H1 (cell line): ENCODE results near the gene ENTPD8. TPM values are rescaled to one million over a fixed set of nuclear protein-coding genes. Genes with fewer than 3 reads are reported as not detected.

ENCODE experiments used
- CTCF ChIA-PET: fragments of 300-600 bp; sonication (Branson Sonifier 250); formaldehyde crosslinking; loops from one replicate; lab custom pipeline; 2021; ENCODE audit not compliant: partially characterized antibody; lab: Charles Lee
- POLR2A ChIA-PET: fragments of 300-600 bp; sonication (Branson Sonifier 250); formaldehyde crosslinking; loops from one replicate; lab custom pipeline; 2021; ENCODE audit warnings: inconsistent platforms; ENCODE audit not compliant: partially characterized antibody; lab: Charles Lee
- DNase-seq, 2 experiments: peaks; one replicate each; pipeline versions ENCODE4 v3.0.0 to v3.0.0-alpha.2; 2010 to 2022; ENCODE audit warnings: low spot score in 2 of 2, low read depth in 1 of 2, mixed read lengths in 1 of 2
- FAIRE-seq: peaks from 2 replicates; lab custom pipeline; 2011; peaks lifted over from hg19 to GRCh38; lab: Jason Lieb, UNC
- H2AFZ ChIP-seq: 2 replicates; pipeline ENCODE4 v1.8.1; 2012; ENCODE audit warnings: low read length, inconsistent platforms
- H2AK5ac ChIP-seq: 2 replicates; pipeline ENCODE4 v1.6.1; 2013; ENCODE audit warnings: low read depth, low read length
- H2BK120ac ChIP-seq: replicated peaks from 2 replicates; pipeline ENCODE3; 2013; ENCODE audit warnings: low read depth, low read length, inconsistent platforms
- H2BK12ac ChIP-seq: 2 replicates; pipeline ENCODE4 v1.6.1; 2013; ENCODE audit warnings: low read depth, low read length
- H2BK15ac ChIP-seq: 2 replicates; pipeline ENCODE4 v1.6.1; 2013; ENCODE audit warnings: low read length
- H2BK20ac ChIP-seq: 2 replicates; pipeline ENCODE4 v1.6.1; 2013; ENCODE audit warnings: low read length
- H2BK5ac ChIP-seq: 2 replicates; pipeline ENCODE4 v1.6.1; 2013; ENCODE audit warnings: low read depth, low read length
- H3K14ac ChIP-seq: 2 replicates; pipeline ENCODE4 v1.6.1; 2013; ENCODE audit warnings: inconsistent platforms; ENCODE audit not compliant: insufficient read length
- H3K18ac ChIP-seq: 2 replicates; pipeline ENCODE4 v1.6.1; 2013; ENCODE audit warnings: low read length; ENCODE audit errors: extremely low read depth
- H3K23ac ChIP-seq: 2 replicates; pipeline ENCODE4 v1.6.1; 2013; ENCODE audit warnings: inconsistent platforms; ENCODE audit not compliant: insufficient read length
- H3K23me2 ChIP-seq: 2 replicates; pipeline ENCODE4 v1.6.1; 2013; ENCODE audit warnings: low read depth, low read length
- H3K27ac ChIP-seq: 2 replicates; pipeline ENCODE4 v1.6.1; 2011; ENCODE audit warnings: low read depth, low read length, inconsistent platforms
- H3K27me3 ChIP-seq, 4 experiments: replicated peaks in 1 of 4; 1 replicate in 1 of 4; 2 replicates in 3 of 4; pipeline versions ENCODE4 v1.6.1 to v1.8.1; 2011 to 2013; ENCODE audit warnings: low read length in 3 of 4, mild to moderate bottlenecking in 3 of 4, inconsistent platforms in 2 of 4, mixed read lengths in 2 of 4, moderate library complexity in 1 of 4; ENCODE audit not compliant: control insufficient read depth in 3 of 4, insufficient read depth in 3 of 4; ENCODE audit errors: extremely low read depth in 1 of 4
- H3K36me3 ChIP-seq, 4 experiments: 2 replicates each; pipeline versions ENCODE4 v1.6.1 to v1.8.1; 2011 to 2013; ENCODE audit warnings: mild to moderate bottlenecking in 4 of 4, low read length in 3 of 4, moderate library complexity in 2 of 4, control low read depth in 1 of 4, inconsistent platforms in 1 of 4; ENCODE audit not compliant: insufficient read depth in 4 of 4, control insufficient read depth in 2 of 4
- H3K4ac ChIP-seq: replicated peaks from 2 replicates; pipeline ENCODE3; 2013; ENCODE audit warnings: low read length, low read depth, mixed read lengths, inconsistent platforms; ENCODE audit not compliant: insufficient read length
- H3K4me1 ChIP-seq, 4 experiments: replicated peaks in 1 of 4; 1 replicate in 1 of 4; 2 replicates in 3 of 4; pipeline versions ENCODE4 v1.6.1 to v1.8.1; 2011 to 2013; ENCODE audit warnings: low read length in 3 of 4, inconsistent platforms in 2 of 4, mixed read lengths in 1 of 4; ENCODE audit not compliant: insufficient read depth in 4 of 4, control insufficient read depth in 3 of 4
- H3K4me2 ChIP-seq, 2 experiments: 2 replicates each; pipeline versions ENCODE4 v1.6.1 to v1.8.1; 2011 to 2013; ENCODE audit warnings: low read depth in 2 of 2, low read length in 2 of 2, control low read depth in 1 of 2, inconsistent platforms in 1 of 2, mild to moderate bottlenecking in 1 of 2; ENCODE audit not compliant: insufficient read depth in 1 of 2
- H3K4me3 ChIP-seq, 4 experiments: fragments of 200-600, 300-600 bp in 1 of 4; sonication (generic), shearing (Covaris generic), sonication (Bioruptor Twin) in 1 of 4; 2 replicates each; pipeline versions ENCODE4 v1.5.1 to v1.8.1; 2011 to 2016; ENCODE audit warnings: low read length in 4 of 4, low read depth in 3 of 4, control low read depth in 2 of 4, inconsistent platforms in 2 of 4, mild to moderate bottlenecking in 2 of 4, mixed read lengths in 1 of 4, moderate library complexity in 1 of 4; ENCODE audit not compliant: insufficient read depth in 2 of 4; ENCODE audit errors: extremely low read depth in 1 of 4
- H3K56ac ChIP-seq: replicated peaks from 2 replicates; pipeline ENCODE3; 2013; ENCODE audit warnings: low read depth, mild to moderate bottlenecking, mixed read lengths, low read length, inconsistent platforms; ENCODE audit not compliant: insufficient read length
- H3K79me1 ChIP-seq: 2 replicates; pipeline ENCODE4 v1.6.1; 2013; ENCODE audit warnings: low read depth, low read length, control low read depth
- H3K79me2 ChIP-seq, 2 experiments: 2 replicates each; pipeline versions ENCODE4 v1.6.1 to v1.8.1; 2012 to 2013; ENCODE audit warnings: low read length in 2 of 2, mild to moderate bottlenecking in 2 of 2, inconsistent platforms in 1 of 2; ENCODE audit not compliant: insufficient read depth in 2 of 2, control insufficient read depth in 1 of 2
- H3K9ac ChIP-seq, 4 experiments: replicated peaks in 1 of 4; 1 replicate in 1 of 4; 2 replicates in 3 of 4; pipeline versions ENCODE4 v1.6.1 to v1.8.1; 2011 to 2013; ENCODE audit warnings: low read depth in 3 of 4, low read length in 3 of 4, control low read depth in 2 of 4, mild to moderate bottlenecking in 2 of 4, moderate library complexity in 2 of 4, inconsistent platforms in 1 of 4; ENCODE audit errors: extremely low read depth in 1 of 4
- H3K9me3 ChIP-seq, 2 experiments: 2 replicates each; pipeline versions ENCODE4 v1.6.1 to v1.8.1; 2012 to 2013; ENCODE audit warnings: mild to moderate bottlenecking in 2 of 2, moderate library complexity in 2 of 2, control low read depth in 1 of 2, inconsistent platforms in 1 of 2, low read depth in 1 of 2, low read length in 1 of 2, mixed read lengths in 1 of 2; ENCODE audit not compliant: insufficient read depth in 2 of 2
- H4K20me1 ChIP-seq, 2 experiments: replicated peaks in 1 of 2; 2 replicates each; pipeline versions ENCODE3 to v1.8.1; 2011 to 2013; ENCODE audit warnings: inconsistent platforms in 2 of 2, low read length in 2 of 2, mild to moderate bottlenecking in 1 of 2; ENCODE audit not compliant: insufficient read depth in 2 of 2, control insufficient read depth in 1 of 2
- H4K5ac ChIP-seq: 2 replicates; pipeline ENCODE4 v1.6.1; 2013; ENCODE audit warnings: low read length, low read depth, mixed read lengths, inconsistent platforms; ENCODE audit not compliant: insufficient read length
- H4K8ac ChIP-seq: 2 replicates; pipeline ENCODE4 v1.8.0; 2013; ENCODE audit warnings: mild to moderate bottlenecking, moderate library complexity, low read length, inconsistent platforms; ENCODE audit not compliant: insufficient read depth; ENCODE audit errors: extremely low read depth
- H4K91ac ChIP-seq: replicated peaks from 2 replicates; pipeline ENCODE3; 2013; ENCODE audit warnings: low read length, mixed read lengths, inconsistent platforms; ENCODE audit not compliant: insufficient read length
- ASH2L ChIP-seq: fragments of 200-600, 300-600 bp; sonication (generic); IDR thresholded peaks from one replicate; pipeline ENCODE4 v1.7.1; 2017; ENCODE audit warnings: low read length
- BRCA1 ChIP-seq: IDR thresholded peaks from 2 replicates; pipeline ENCODE4 v1.6.1; 2012; ENCODE audit warnings: low read depth, low read length, improper control_type of control experiment
- CEBPB ChIP-seq: IDR thresholded peaks from 2 replicates; pipeline ENCODE4 v1.6.1; 2012; ENCODE audit warnings: low read depth, low read length
- GTF2F1 ChIP-seq: IDR thresholded peaks from 2 replicates; pipeline ENCODE4 v1.6.1; 2012; ENCODE audit warnings: low read depth, low read length, improper control_type of control experiment, borderline replicate concordance
- HDAC2 ChIP-seq, 2 experiments: fragments of 300-600 bp in 1 of 2; sonication (generic) in 1 of 2; IDR thresholded peaks; 2 replicates each; pipeline ENCODE4 v1.6.1; 2011 to 2012; ENCODE audit warnings: low read depth in 2 of 2, low read length in 2 of 2, mild to moderate bottlenecking in 2 of 2, moderate library complexity in 2 of 2, borderline replicate concordance in 1 of 2, inconsistent platforms in 1 of 2
- HDAC6 ChIP-seq: IDR thresholded peaks from one replicate; pipeline ENCODE4 v1.7.1; 2012; ENCODE audit warnings: low read depth, mild to moderate bottlenecking, inconsistent platforms, low read length, moderate library complexity
- KDM4A ChIP-seq: IDR thresholded peaks from one replicate; pipeline ENCODE4 v1.7.1; 2012; ENCODE audit warnings: low read depth, mild to moderate bottlenecking, moderate library complexity, low read length, inconsistent platforms; ENCODE audit not compliant: severe bottlenecking
- RBBP5 ChIP-seq: IDR thresholded peaks from 2 replicates; pipeline ENCODE4 v1.7.1; 2012; ENCODE audit warnings: low read depth, mild to moderate bottlenecking, inconsistent platforms, low read length, moderate library complexity, borderline replicate concordance
- TCF12 ChIP-seq: IDR thresholded peaks from 2 replicates; pipeline ENCODE4 v1.6.1; 2011; ENCODE audit warnings: low read depth, mild to moderate bottlenecking, low read length
- TEAD4 ChIP-seq: IDR thresholded peaks from 2 replicates; pipeline ENCODE4 v1.6.1; 2012; ENCODE audit warnings: low read depth, low read length, inconsistent platforms, mixed read lengths
- WGBS, 2 experiments: shearing (Covaris generic) in 1 of 2; methylation state at CpG; one replicate each; pipeline versions ENCODE4 v1.1.6 to v1.1.7; 2013 to 2015; ENCODE audit warnings: low lambda C conversion rate in 2 of 2, mixed read lengths in 2 of 2, inconsistent platforms in 1 of 2, low coverage in 1 of 2, missing lambda C conversion rate in 1 of 2; ENCODE audit not compliant: insufficient replicate concordance in 2 of 2, insufficient coverage in 1 of 2, insufficient read length in 1 of 2; ENCODE audit errors: extremely low coverage in 1 of 2, missing lambda C conversion rate in 1 of 2; 5-methylcytosine and 5-hydroxymethylcytosine counted together
- polyA plus RNA-seq, 7 experiments: library from polyadenylated mRNA; depleted of rRNA in 3 of 7; stranded (reverse) in 5 of 7; unstranded in 2 of 7; fragments of >200 nt in 5 of 7; fragments of 200-250 nt in 2 of 7; gene quantifications; 1 replicate in 5 of 7; 2 replicates in 1 of 7; 4 replicates in 1 of 7; pipeline versions ENCODE4 v1.2.1 to v1.2.3, GENCODE V29; 2011 to 2013; ENCODE audit warnings: missing spikeins in 2 of 7, mixed read lengths in 2 of 7
- total RNA-seq: library from RNA; stranded (reverse); fragmentation: NEBNext Ultra II Directional; extraction: Animal tissue kit (Norgen Biotek cat#: 25700); gene quantifications from 2 replicates; pipeline ENCODE4 v1.2.1, GENCODE V29; 2021
- TF ChIP-seq, protein P1 (sequence below), 3 experiments: IDR thresholded peaks; 1 replicate in 2 of 3; 2 replicates in 1 of 3; pipeline versions ENCODE4 v1.5.1 to v1.6.1; 2011; ENCODE audit warnings: low read length in 3 of 3, mild to moderate bottlenecking in 3 of 3, inconsistent platforms in 2 of 3, low read depth in 1 of 3, moderate library complexity in 1 of 3; ENCODE audit not compliant: insufficient read depth in 1 of 3; ENCODE audit errors: control extremely low read depth in 1 of 3

Gene ENTPD8
- total and polyA plus RNA-seq, 2 of the 8 experiments (the other 6 are each of a cell fraction or from before 2014, with no cell fraction given): 0.48 to 0.51 TPM

DNA sequence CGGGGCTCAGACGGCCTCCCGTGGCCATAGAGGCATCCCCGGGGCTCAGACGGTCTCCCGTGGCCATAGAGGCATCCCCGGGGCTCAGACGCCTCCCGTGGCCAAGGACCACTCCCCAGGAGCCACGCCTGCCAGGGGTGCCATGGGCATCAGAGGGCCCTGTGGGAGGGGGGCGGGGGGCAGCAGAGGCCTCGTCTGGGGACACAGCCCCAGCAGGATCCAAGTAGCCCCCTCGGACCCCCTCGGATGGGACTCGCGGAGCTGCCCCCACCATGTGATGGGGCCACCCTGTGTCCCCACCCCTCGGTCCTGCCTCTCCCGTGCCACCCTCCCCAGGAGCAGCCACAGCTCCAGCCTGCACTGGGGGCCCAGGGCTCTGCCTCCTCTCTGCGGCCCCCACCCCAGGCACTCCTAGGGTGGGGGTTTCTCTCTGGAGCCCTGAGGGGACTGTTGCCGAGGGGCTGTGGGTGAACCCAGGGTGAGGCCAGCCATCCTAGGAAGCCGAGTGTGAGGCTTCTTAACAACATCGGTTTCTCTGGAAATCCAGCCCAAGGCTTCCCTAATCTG is 2.5 kb downstream of the ENTPD8 start:
- H3K27me3 ChIP-seq: no peaks in the 10 kb centered on the region
- no peak overlapping the region for H4K5ac ChIP-seq
- H3K27ac ChIP-seq: no peak overlapping the region
- no peaks in the 10 kb centered on the region; the same call in 1 of the 2 replicates for H3K23me2 ChIP-seq
- no peak overlapping the region for H2BK120ac ChIP-seq
- FAIRE-seq (no peak), DNase-seq (no peak)
- peaks cover 0 to 3% (median 0%) of the 10 kb centered on the region in 4 experiments; a peak in 1 of 7 replicates for H3K4me1 ChIP-seq
- H2BK20ac ChIP-seq: no peak overlapping the region
- no peak overlapping the region for H3K4ac ChIP-seq
- H2BK12ac ChIP-seq: no peak overlapping the region
- H2AFZ ChIP-seq: no peak overlapping the region
- no peaks in the 10 kb centered on the region for H3K36me3 ChIP-seq
- H2BK15ac ChIP-seq: no peak overlapping the region
- H3K79me1 ChIP-seq: no peaks in the 10 kb centered on the region
- ChIA-PET POLR2A (interaction anchor here (1.6 kb wide), 1 partner anchor 93 kb away, joined by 3 read pairs; no protein-coding TSS in a partner anchor), CTCF (interaction anchor here (1.1 kb wide), 1 partner anchor 30 kb away, joined by 3 read pairs; no protein-coding TSS in a partner anchor)
- H3K56ac ChIP-seq: no peak overlapping the region
- no peak overlapping the region for H2AK5ac ChIP-seq
- H4K20me1 ChIP-seq: no peaks in the 10 kb centered on the region
- H2BK5ac ChIP-seq: no peak overlapping the region
- H4K8ac ChIP-seq: no peak overlapping the region
- H4K91ac ChIP-seq: no peak overlapping the region
- no peak overlapping the region for H3K14ac ChIP-seq
- WGBS, 2 experiments: 90% methylated on average over 13 of the region's 22 CpGs; no CpG with 5 or more reads in 1 of the 2 experiments
- no peak overlapping the region for H3K4me2 ChIP-seq
- H3K9me3 ChIP-seq: no peaks in the 10 kb centered on the region
- no peak overlapping the region for H3K4me3 ChIP-seq
- no peak overlapping the region for H3K18ac ChIP-seq
- no peak overlapping the region for H3K9ac ChIP-seq
- no peak overlapping the region for H3K23ac ChIP-seq
- no peaks in the 10 kb centered on the region for H3K79me2 ChIP-seq
- TF ChIP-seq BRCA1: no peak
- no peak for TF ChIP-seq CEBPB
- TF ChIP-seq GTF2F1: no peak
- TF ChIP-seq HDAC6: no peak
- TF ChIP-seq TEAD4: no peak
- TF ChIP-seq HDAC2 (IDR thresholded peaks at IDR 0.05; ENCODE audit: borderline replicate concordance in 1 of 2, low read depth in 2 of 2, low read length in 2 of 2): no peak
- TF ChIP-seq RBBP5: no peak
- no peak for TF ChIP-seq KDM4A
- no peak for TF ChIP-seq ASH2L
- TF ChIP-seq TCF12: no peak
- TF ChIP-seq, protein P1, sequence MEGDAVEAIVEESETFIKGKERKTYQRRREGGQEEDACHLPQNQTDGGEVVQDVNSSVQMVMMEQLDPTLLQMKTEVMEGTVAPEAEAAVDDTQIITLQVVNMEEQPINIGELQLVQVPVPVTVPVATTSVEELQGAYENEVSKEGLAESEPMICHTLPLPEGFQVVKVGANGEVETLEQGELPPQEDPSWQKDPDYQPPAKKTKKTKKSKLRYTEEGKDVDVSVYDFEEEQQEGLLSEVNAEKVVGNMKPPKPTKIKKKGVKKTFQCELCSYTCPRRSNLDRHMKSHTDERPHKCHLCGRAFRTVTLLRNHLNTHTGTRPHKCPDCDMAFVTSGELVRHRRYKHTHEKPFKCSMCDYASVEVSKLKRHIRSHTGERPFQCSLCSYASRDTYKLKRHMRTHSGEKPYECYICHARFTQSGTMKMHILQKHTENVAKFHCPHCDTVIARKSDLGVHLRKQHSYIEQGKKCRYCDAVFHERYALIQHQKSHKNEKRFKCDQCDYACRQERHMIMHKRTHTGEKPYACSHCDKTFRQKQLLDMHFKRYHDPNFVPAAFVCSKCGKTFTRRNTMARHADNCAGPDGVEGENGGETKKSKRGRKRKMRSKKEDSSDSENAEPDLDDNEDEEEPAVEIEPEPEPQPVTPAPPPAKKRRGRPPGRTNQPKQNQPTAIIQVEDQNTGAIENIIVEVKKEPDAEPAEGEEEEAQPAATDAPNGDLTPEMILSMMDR (IDR thresholded peaks at IDR 0.05; ENCODE audit: control extremely low read depth in 1 of 3, insufficient read depth in 1 of 3, low read depth in 1 of 3, low read length in 3 of 3): no peak
